HepG2 (cell line): Measurements from ENCODE around the gene ADGRV1. TPM values are rescaled to one million over a fixed set of nuclear protein-coding genes. Genes with fewer than 3 reads are reported as not detected.

Experiments
- ATAC-seq: fragments of 200-7000 bp; cut with Tn5 transposase; 3 replicates; pipeline ENCODE4 v1.9.1; 2020; ENCODE audit warnings: mild to moderate bottlenecking, moderate library complexity
- BruUV-seq: library from RNA; stranded (reverse); fragments of 400-500 nt; replicated peaks from 2 replicates; lab custom pipeline; 2021; lab: Mats Ljungman, UMichigan
- CTCF ChIA-PET: fragments of 300-600 bp; formaldehyde crosslinking; extraction: SDS; loops from one replicate; lab custom pipeline; 2021; ENCODE audit warnings: low total read pairs, inconsistent platforms, low intra/inter-chr PET ratio; lab: Yijun Ruan, JAX
- POLR2A ChIA-PET: fragments of 350-600 bp; sonication (Branson Sonifier 250); formaldehyde crosslinking; loops from one replicate; lab custom pipeline; 2020; ENCODE audit warnings: antibody characterized with exemption, inconsistent platforms; lab: Yijun Ruan, JAX
- DNase-seq: peaks from one replicate; pipeline ENCODE4 v3.0.0-alpha.2; 2015; ENCODE audit warnings: low spot score
- FAIRE-seq: peaks from 3 replicates; lab custom pipeline; 2011; peaks lifted over from hg19 to GRCh38; lab: Jason Lieb, UNC
- H2AFZ ChIP-seq: one replicate; pipeline ENCODE4 v1.6.1; 2011; ENCODE audit warnings: low read length, inconsistent platforms
- H3K27ac ChIP-seq: fragments of 300-600 bp; 3 replicates; pipeline ENCODE4 v1.8.0; 2011; ENCODE audit warnings: mixed run types, mild to moderate bottlenecking, mixed read lengths, low read length, inconsistent platforms; ENCODE audit not compliant: insufficient read depth; ENCODE audit errors: extremely low read length
- H3K27me3 ChIP-seq, 2 experiments: fragments of 200-600 bp in 1 of 2; 2 replicates in 1 of 2; 3 replicates in 1 of 2; pipeline versions ENCODE4 v1.6.0 to v1.8.0; 2011; ENCODE audit warnings: low read length in 2 of 2, mild to moderate bottlenecking in 2 of 2, moderate library complexity in 2 of 2, inconsistent platforms in 1 of 2; ENCODE audit not compliant: insufficient read depth in 2 of 2, control insufficient read depth in 1 of 2
- H3K36me3 ChIP-seq, 2 experiments: fragments of 200-600 bp in 1 of 2; replicated peaks in 1 of 2; 2 replicates in 1 of 2; 3 replicates in 1 of 2; pipeline versions ENCODE4 v1.5.1 to v1.8.0; 2011; ENCODE audit warnings: low read length in 2 of 2, inconsistent platforms in 1 of 2; ENCODE audit not compliant: insufficient read depth in 2 of 2, control insufficient read depth in 1 of 2
- H3K4me1 ChIP-seq: 2 replicates; pipeline ENCODE4 v1.5.1; 2012; ENCODE audit warnings: low read length, inconsistent platforms; ENCODE audit not compliant: insufficient read depth
- H3K4me2 ChIP-seq: 2 replicates; pipeline ENCODE4 v1.6.0; 2011; ENCODE audit warnings: low read depth, low read length, inconsistent platforms
- H3K4me3 ChIP-seq, 3 experiments: fragments of 200-600 bp in 1 of 3; sonication (generic), shearing (Covaris generic) in 1 of 3; replicated peaks in 1 of 3; 2 replicates each; pipeline ENCODE4 v1.5.1; 2011 to 2016; ENCODE audit warnings: low read length in 3 of 3, inconsistent platforms in 2 of 3, low read depth in 2 of 3, mild to moderate bottlenecking in 2 of 3, control low read depth in 1 of 3, mixed read lengths in 1 of 3; ENCODE audit not compliant: insufficient read depth in 1 of 3
- H3K79me2 ChIP-seq: one replicate; pipeline ENCODE4 v1.6.1; 2011; ENCODE audit warnings: low read length, inconsistent platforms; ENCODE audit not compliant: insufficient read depth
- H3K9ac ChIP-seq: 2 replicates; pipeline ENCODE4 v1.6.0; 2011; ENCODE audit warnings: mild to moderate bottlenecking, low read depth, low read length, inconsistent platforms; ENCODE audit not compliant: insufficient read depth
- H3K9me3 ChIP-seq: 2 replicates; pipeline ENCODE4 v1.5.1; 2012; ENCODE audit warnings: mild to moderate bottlenecking, low read length
- H4K20me1 ChIP-seq: 2 replicates; pipeline ENCODE4 v1.6.0; 2011; ENCODE audit warnings: inconsistent platforms, mild to moderate bottlenecking, low read length, moderate library complexity; ENCODE audit not compliant: insufficient read depth
- CENPX ChIP-seq: sonication (generic); formaldehyde crosslinking; IDR thresholded peaks from 2 replicates; pipeline ENCODE4 v1.9.0; 2021; ENCODE audit warnings: mild to moderate bottlenecking, missing genetic modification reagents, moderate library complexity
- ELF4 ChIP-seq: sonication (generic); formaldehyde crosslinking; IDR thresholded peaks from 2 replicates; pipeline ENCODE4 v1.5.0; 2020; ENCODE audit warnings: missing genetic modification reagents, mild to moderate bottlenecking, moderate library complexity, borderline replicate concordance
- HCFC1 ChIP-seq: fragments of 150-350 bp; IDR thresholded peaks from 2 replicates; pipeline ENCODE4 v1.6.1; 2014; ENCODE audit warnings: low read depth, low read length
- KLF9 ChIP-seq: IDR thresholded peaks from 2 replicates; pipeline ENCODE4 v1.6.1; 2016; ENCODE audit warnings: low read depth
- MAFF ChIP-seq: IDR thresholded peaks from 2 replicates; pipeline ENCODE4 v1.6.1; 2011; ENCODE audit warnings: low read depth, low read length, improper control_type of control experiment
- MEIS1 ChIP-seq: sonication (generic); formaldehyde crosslinking; IDR thresholded peaks from 2 replicates; pipeline ENCODE4 v1.9.0; 2021; ENCODE audit warnings: mild to moderate bottlenecking, missing genetic modification reagents, moderate library complexity, borderline replicate concordance
- PHB2 ChIP-seq: fragments of 450-650 bp; IDR thresholded peaks from 2 replicates; pipeline ENCODE4 v1.6.1; 2018; ENCODE audit not compliant: partially characterized antibody
- REL ChIP-seq: sonication (generic); formaldehyde crosslinking; conservative IDR thresholded peaks from 2 replicates; pipeline ENCODE4 v1.8.0; 2022; ENCODE audit warnings: mild to moderate bottlenecking, missing genetic modification reagents, moderate library complexity
- REXO4 ChIP-seq: sonication (generic); formaldehyde crosslinking; IDR thresholded peaks from 2 replicates; pipeline ENCODE4 v1.8.0; 2022; ENCODE audit warnings: missing genetic modification reagents, mild to moderate bottlenecking, borderline replicate concordance
- SIN3B ChIP-seq: fragments of 150-350 bp; IDR thresholded peaks from 2 replicates; pipeline ENCODE4 v1.6.1; 2014; ENCODE audit warnings: low read length
- SMARCC2 ChIP-seq: fragments of 450-650 bp; IDR thresholded peaks from 2 replicates; pipeline ENCODE4 v1.6.1; 2017; ENCODE audit warnings: antibody characterized with exemption, mild to moderate bottlenecking
- SNAI1 ChIP-seq: sonication (generic); formaldehyde crosslinking; IDR thresholded peaks from 2 replicates; pipeline ENCODE4 v1.5.0; 2020; ENCODE audit warnings: mild to moderate bottlenecking, missing genetic modification reagents, borderline replicate concordance
- XRCC5 ChIP-seq: fragments of 200-400 bp; formaldehyde crosslinking; optimal IDR thresholded peaks from 2 replicates; pipeline ENCODE3; 2017; ENCODE audit warnings: mild to moderate bottlenecking, low read length
- ZNF232 ChIP-seq: sonication (generic); formaldehyde crosslinking; IDR thresholded peaks from 2 replicates; pipeline ENCODE4 v1.4.0; 2020; ENCODE audit warnings: missing genetic modification reagents, borderline replicate concordance
- ZNF317 ChIP-seq: sonication (generic); formaldehyde crosslinking; IDR thresholded peaks from 2 replicates; pipeline ENCODE4 v1.5.0; 2020; ENCODE audit warnings: mild to moderate bottlenecking, missing genetic modification reagents
- ZNF546 ChIP-seq: sonication (generic); formaldehyde crosslinking; conservative IDR thresholded peaks from 2 replicates; pipeline ENCODE4 v1.8.1; 2023; ENCODE audit warnings: mild to moderate bottlenecking, missing genetic modification reagents
- WGBS: methylation state at CpG from one replicate; pipeline ENCODE4 v1.1.6; 2017; ENCODE audit warnings: low lambda C conversion rate; 5-methylcytosine and 5-hydroxymethylcytosine counted together
- in situ Hi-C: cut with HindIII; loops from 2 replicates; pipeline ENCODE4 v1.10.0; 2017; ENCODE audit warnings: low pct_unique_long_range_greater_than_20kb; ENCODE audit not compliant: extremely low pct_ligation_motif_present
- intact Hi-C: fragments of 100-400 bp; cut with micrococcal nuclease; formaldehyde crosslinking; loops from one replicate; pipeline ENCODE4 v1.10.0; 2022; ENCODE audit not compliant: unreplicated experiment
- polyA plus RNA-seq, 8 experiments: library from polyadenylated mRNA; depleted of rRNA in 3 of 8; stranded (reverse) in 7 of 8; unstranded in 1 of 8; fragments of >200 nt; fragmentation: Illumina TruSeq in 4 of 8; extraction: Trizol in 4 of 8; gene quantifications; 2 replicates each; pipeline versions ENCODE4 v1.2.1 to v1.2.3, GENCODE V29; 2011 to 2016; ENCODE audit warnings: low read depth in 4 of 8, missing spikeins in 1 of 8, mixed read lengths in 1 of 8; ENCODE audit not compliant: insufficient read depth in 1 of 8
- total RNA-seq, 5 experiments: library from RNA; depleted of rRNA; stranded (reverse); fragments of >200 nt; fragmentation: Illumina TruSeq; extraction: Trizol; gene quantifications; 2 replicates each; pipeline ENCODE4 v1.2.3, GENCODE V29; 2016; ENCODE audit warnings: low read depth in 1 of 5
- TF ChIP-seq, protein P1 (sequence below): sonication (generic); formaldehyde crosslinking; conservative IDR thresholded peaks from 2 replicates; pipeline ENCODE4 v1.4.0; 2020; ENCODE audit warnings: missing genetic modification reagents
- TF ChIP-seq, protein P2 (sequence below): sonication (generic); formaldehyde crosslinking; IDR thresholded peaks from 2 replicates; pipeline ENCODE4 v1.5.1; 2020; ENCODE audit warnings: mild to moderate bottlenecking, missing genetic modification reagents, borderline replicate concordance
- TF ChIP-seq, protein P3 (sequence below): sonication (generic); formaldehyde crosslinking; IDR thresholded peaks from 2 replicates; pipeline ENCODE4 v1.5.1; 2020; ENCODE audit warnings: mild to moderate bottlenecking, missing genetic modification reagents, moderate library complexity

Gene ADGRV1
- total and polyA plus RNA-seq, 2 of the 13 experiments (the other 11 are each of a cell fraction or from before 2014, with no cell fraction given): 1.7 to 3.9 TPM

DNA sequence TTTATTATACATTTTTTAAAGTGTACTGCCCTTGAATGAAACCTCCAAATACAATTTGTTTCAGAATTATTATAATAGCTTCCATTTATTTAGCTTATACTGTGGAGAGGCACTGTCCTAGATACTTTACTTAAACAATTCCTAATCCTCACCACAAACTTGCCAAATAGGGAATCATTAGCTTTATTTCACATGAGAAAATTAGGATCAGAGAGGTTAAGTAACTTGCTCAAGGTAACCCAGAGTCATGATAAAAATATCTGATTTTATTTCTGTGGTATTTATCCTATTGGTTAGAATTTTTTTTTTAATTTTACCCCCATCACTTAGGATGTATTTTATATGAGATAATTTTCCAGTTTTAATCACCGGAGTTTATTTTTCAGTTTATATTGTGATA, 78.4 kb downstream of the ADGRV1 start:
- Histone ChIP-seq H4K20me1 (no peaks in the 10 kb centered on the region), H3K9ac (no peak overlapping the region), H3K4me3 (no peak overlapping the region), H2AFZ (no peak overlapping the region), H3K27me3 (no peaks in the 10 kb centered on the region), H3K27ac (no peak overlapping the region), H3K4me1 (no peaks in the 10 kb centered on the region), H3K4me2 (no peak overlapping the region), H3K36me3 (no peaks in the 10 kb centered on the region), H3K9me3 (no peaks in the 10 kb centered on the region), H3K79me2 (no peaks in the 10 kb centered on the region)
- no peak for TF ChIP-seq ZNF317
- TF ChIP-seq SNAI1 (CRISPR knock-in tag): no peak
- no peak for TF ChIP-seq SMARCC2
- TF ChIP-seq, protein P1, sequence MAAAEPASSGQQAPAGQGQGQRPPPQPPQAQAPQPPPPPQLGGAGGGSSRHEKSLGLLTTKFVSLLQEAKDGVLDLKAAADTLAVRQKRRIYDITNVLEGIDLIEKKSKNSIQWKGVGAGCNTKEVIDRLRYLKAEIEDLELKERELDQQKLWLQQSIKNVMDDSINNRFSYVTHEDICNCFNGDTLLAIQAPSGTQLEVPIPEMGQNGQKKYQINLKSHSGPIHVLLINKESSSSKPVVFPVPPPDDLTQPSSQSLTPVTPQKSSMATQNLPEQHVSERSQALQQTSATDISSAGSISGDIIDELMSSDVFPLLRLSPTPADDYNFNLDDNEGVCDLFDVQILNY: no peak
- no peak for TF ChIP-seq HCFC1
- TF ChIP-seq, protein P2, sequence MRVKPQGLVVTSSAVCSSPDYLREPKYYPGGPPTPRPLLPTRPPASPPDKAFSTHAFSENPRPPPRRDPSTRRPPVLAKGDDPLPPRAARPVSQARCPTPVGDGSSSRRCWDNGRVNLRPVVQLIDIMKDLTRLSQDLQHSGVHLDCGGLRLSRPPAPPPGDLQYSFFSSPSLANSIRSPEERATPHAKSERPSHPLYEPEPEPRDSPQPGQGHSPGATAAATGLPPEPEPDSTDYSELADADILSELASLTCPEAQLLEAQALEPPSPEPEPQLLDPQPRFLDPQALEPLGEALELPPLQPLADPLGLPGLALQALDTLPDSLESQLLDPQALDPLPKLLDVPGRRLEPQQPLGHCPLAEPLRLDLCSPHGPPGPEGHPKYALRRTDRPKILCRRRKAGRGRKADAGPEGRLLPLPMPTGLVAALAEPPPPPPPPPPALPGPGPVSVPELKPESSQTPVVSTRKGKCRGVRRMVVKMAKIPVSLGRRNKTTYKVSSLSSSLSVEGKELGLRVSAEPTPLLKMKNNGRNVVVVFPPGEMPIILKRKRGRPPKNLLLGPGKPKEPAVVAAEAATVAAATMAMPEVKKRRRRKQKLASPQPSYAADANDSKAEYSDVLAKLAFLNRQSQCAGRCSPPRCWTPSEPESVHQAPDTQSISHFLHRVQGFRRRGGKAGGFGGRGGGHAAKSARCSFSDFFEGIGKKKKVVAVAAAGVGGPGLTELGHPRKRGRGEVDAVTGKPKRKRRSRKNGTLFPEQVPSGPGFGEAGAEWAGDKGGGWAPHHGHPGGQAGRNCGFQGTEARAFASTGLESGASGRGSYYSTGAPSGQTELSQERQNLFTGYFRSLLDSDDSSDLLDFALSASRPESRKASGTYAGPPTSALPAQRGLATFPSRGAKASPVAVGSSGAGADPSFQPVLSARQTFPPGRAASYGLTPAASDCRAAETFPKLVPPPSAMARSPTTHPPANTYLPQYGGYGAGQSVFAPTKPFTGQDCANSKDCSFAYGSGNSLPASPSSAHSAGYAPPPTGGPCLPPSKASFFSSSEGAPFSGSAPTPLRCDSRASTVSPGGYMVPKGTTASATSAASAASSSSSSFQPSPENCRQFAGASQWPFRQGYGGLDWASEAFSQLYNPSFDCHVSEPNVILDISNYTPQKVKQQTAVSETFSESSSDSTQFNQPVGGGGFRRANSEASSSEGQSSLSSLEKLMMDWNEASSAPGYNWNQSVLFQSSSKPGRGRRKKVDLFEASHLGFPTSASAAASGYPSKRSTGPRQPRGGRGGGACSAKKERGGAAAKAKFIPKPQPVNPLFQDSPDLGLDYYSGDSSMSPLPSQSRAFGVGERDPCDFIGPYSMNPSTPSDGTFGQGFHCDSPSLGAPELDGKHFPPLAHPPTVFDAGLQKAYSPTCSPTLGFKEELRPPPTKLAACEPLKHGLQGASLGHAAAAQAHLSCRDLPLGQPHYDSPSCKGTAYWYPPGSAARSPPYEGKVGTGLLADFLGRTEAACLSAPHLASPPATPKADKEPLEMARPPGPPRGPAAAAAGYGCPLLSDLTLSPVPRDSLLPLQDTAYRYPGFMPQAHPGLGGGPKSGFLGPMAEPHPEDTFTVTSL (CRISPR knock-in tag): no peak
- no peak for TF ChIP-seq MEIS1
- TF ChIP-seq, protein P3, sequence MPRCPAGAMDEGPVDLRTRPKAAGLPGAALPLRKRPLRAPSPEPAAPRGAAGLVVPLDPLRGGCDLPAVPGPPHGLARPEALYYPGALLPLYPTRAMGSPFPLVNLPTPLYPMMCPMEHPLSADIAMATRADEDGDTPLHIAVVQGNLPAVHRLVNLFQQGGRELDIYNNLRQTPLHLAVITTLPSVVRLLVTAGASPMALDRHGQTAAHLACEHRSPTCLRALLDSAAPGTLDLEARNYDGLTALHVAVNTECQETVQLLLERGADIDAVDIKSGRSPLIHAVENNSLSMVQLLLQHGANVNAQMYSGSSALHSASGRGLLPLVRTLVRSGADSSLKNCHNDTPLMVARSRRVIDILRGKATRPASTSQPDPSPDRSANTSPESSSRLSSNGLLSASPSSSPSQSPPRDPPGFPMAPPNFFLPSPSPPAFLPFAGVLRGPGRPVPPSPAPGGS (CRISPR knock-in tag): no peak
- TF ChIP-seq MAFF: no peak
- no peak for TF ChIP-seq SIN3B
- TF ChIP-seq ZNF546 (CRISPR knock-in tag): no peak
- TF ChIP-seq PHB2: no peak
- TF ChIP-seq REXO4 (CRISPR knock-in tag): no peak
- TF ChIP-seq REL: no peak
- TF ChIP-seq XRCC5: no peak
- TF ChIP-seq KLF9 (CRISPR knock-in tag): no peak
- no peak for TF ChIP-seq ELF4 (CRISPR knock-in tag)
- no peak for TF ChIP-seq ZNF232 (CRISPR knock-in tag)
- no peak for TF ChIP-seq CENPX
- FAIRE-seq (no peak), ATAC-seq (no peak), DNase-seq (no peak)
- in situ Hi-C loops: no loop called here
- ChIA-PET CTCF (no interaction called here), POLR2A (no interaction called here)
- BruUV-seq: no TSS peak
- intact Hi-C loops: no loop called here
- 0% methylated on average over 1 of the region's 1 CpG for WGBS
